Tibial nerve (tissue), 3 donors: Measurements from ENCODE around the gene SMARCA2.

ENCODE experiments used
- POLR2A ChIP-seq, 2 donors: fragments of 450-650 bp; IDR thresholded peaks; one replicate each; pipeline ENCODE4 v1.6.1; 2017; ENCODE audit warnings: antibody characterized with exemption in 2 of 2, mild to moderate bottlenecking in 2 of 2, moderate library complexity in 2 of 2
- TF ChIP-seq, protein P1 (sequence below), 5 experiments: fragments of 200-600 bp in 3 of 5; fragments of 450-650 bp in 2 of 5; sonication (generic) in 3 of 5; IDR thresholded peaks; one replicate each; pipeline ENCODE4 v1.5.1; 2016 to 2019; ENCODE audit warnings: antibody characterized with exemption in 5 of 5, mild to moderate bottlenecking in 3 of 5, moderate library complexity in 2 of 5

DNA sequence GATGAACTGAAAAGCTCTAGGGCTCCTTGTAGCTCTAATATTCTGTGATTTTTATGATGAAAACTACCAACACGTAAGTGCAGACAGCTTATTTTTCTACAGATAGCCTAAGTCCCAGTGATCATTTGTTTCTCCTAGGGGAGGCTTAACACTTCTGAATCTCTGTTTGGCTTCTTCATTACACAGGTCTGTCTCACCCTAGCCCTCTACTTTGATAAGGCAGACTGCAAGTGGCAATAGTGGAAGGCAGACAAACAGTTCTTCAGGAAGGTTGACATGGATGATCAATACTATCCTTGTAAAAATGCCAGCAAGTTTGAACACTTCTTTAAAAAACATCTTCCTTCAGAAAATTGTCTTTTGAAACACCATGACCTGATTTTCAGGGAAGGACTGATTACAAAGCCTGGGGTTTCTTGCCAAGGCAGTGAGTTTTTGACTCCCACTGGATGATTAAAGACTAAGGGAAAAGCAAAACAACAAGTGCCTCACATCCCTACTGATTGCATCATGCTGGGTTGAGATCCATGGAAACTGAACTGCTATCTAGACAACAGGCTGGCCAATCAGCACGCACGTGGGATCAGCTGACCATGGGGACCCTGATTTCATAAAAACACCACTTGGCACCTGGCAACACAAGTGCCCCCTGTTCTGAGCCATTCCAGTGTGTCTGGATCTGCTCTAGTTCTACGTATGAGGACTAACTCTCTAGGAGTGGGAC lies 212.2 kb downstream of the SMARCA2 start:
- TF ChIP-seq, protein P1, sequence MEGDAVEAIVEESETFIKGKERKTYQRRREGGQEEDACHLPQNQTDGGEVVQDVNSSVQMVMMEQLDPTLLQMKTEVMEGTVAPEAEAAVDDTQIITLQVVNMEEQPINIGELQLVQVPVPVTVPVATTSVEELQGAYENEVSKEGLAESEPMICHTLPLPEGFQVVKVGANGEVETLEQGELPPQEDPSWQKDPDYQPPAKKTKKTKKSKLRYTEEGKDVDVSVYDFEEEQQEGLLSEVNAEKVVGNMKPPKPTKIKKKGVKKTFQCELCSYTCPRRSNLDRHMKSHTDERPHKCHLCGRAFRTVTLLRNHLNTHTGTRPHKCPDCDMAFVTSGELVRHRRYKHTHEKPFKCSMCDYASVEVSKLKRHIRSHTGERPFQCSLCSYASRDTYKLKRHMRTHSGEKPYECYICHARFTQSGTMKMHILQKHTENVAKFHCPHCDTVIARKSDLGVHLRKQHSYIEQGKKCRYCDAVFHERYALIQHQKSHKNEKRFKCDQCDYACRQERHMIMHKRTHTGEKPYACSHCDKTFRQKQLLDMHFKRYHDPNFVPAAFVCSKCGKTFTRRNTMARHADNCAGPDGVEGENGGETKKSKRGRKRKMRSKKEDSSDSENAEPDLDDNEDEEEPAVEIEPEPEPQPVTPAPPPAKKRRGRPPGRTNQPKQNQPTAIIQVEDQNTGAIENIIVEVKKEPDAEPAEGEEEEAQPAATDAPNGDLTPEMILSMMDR (IDR thresholded peaks at IDR 0.05): no peak
- TF ChIP-seq POLR2A (IDR thresholded peaks at IDR 0.05): no peak
